ENCODE measurements around the gene CRYGB. TPM values are rescaled to one million over a fixed set of nuclear protein-coding genes. Genes with fewer than 3 reads are reported as not detected.
"Not testable (repeated sequence)": the region's sequence is repeated elsewhere in the genome, so short reads cannot be mapped to it uniquely, and the experiment has no call there.

Gene CRYGB
- total RNA-seq, 1 experiment from 2014 or later: 0.94 TPM

- no peaks in the 10 kb centered on the region for H3K36me3 ChIP-seq (replicated peaks; ENCODE audit: control insufficient read depth, insufficient read depth, low read length)
- H3K27me3 ChIP-seq (ENCODE audit: control insufficient read depth, insufficient read depth, low read length): no peaks in the 10 kb centered on the region
- no peak overlapping the region for H3K4me3 ChIP-seq (ENCODE audit: insufficient read depth, low read depth, low read length)
- peak; percentile 82 for DNase-seq
Observed at GRCh38 chr2:208112969-208113368, 33.0 kb downstream of the CRYGB start.

- H3K4me3 ChIP-seq (ENCODE audit: insufficient read depth, low read depth, low read length): peak overlapping the region; percentile 12
- H3K27me3 ChIP-seq (ENCODE audit: control insufficient read depth, insufficient read depth, low read length); H3K36me3 ChIP-seq (replicated peaks; ENCODE audit: control insufficient read depth, insufficient read depth, low read length): not testable (repeated sequence)
- peak; percentile 59 for DNase-seq
Observed at GRCh38 chr2:208112273-208112745, 33.6 kb downstream of the CRYGB start.

- H3K4me3 ChIP-seq (ENCODE audit: insufficient read depth, low read depth, low read length): no peak overlapping the region
- peak; percentile 35 for DNase-seq
- no peaks in the 10 kb centered on the region for H3K36me3 ChIP-seq (replicated peaks; ENCODE audit: control insufficient read depth, insufficient read depth, low read length)
- no peaks in the 10 kb centered on the region for H3K27me3 ChIP-seq (ENCODE audit: control insufficient read depth, insufficient read depth, low read length)
Observed at GRCh38 chr2:208103616-208104015, 42.3 kb downstream of the CRYGB start.

- no peak overlapping the region for H3K4me3 ChIP-seq (ENCODE audit: insufficient read depth, low read depth, low read length)
- no peaks in the 10 kb centered on the region for H3K27me3 ChIP-seq (ENCODE audit: control insufficient read depth, insufficient read depth, low read length)
- H3K36me3 ChIP-seq (replicated peaks; ENCODE audit: control insufficient read depth, insufficient read depth, low read length): no peaks in the 10 kb centered on the region
- DNase-seq: peak; percentile 46
Observed at GRCh38 chr2:208101716-208102631, 44.0 kb downstream of the CRYGB start.

GRCh38 chr2:208099682-208100470 lies 46.1 kb downstream of the CRYGB start:
- H3K4me3 ChIP-seq (ENCODE audit: insufficient read depth, low read depth, low read length): no peak overlapping the region
- no peaks in the 10 kb centered on the region for H3K27me3 ChIP-seq (ENCODE audit: control insufficient read depth, insufficient read depth, low read length)
- DNase-seq: no peak
- H3K36me3 ChIP-seq (replicated peaks; ENCODE audit: control insufficient read depth, insufficient read depth, low read length): no peaks in the 10 kb centered on the region

GRCh38 chr2:208098701-208099100 lies 47.3 kb downstream of the CRYGB start:
- not testable (repeated sequence) for DNase-seq; H3K36me3 ChIP-seq (replicated peaks; ENCODE audit: control insufficient read depth, insufficient read depth, low read length); H3K27me3 ChIP-seq (ENCODE audit: control insufficient read depth, insufficient read depth, low read length); H3K4me3 ChIP-seq (ENCODE audit: insufficient read depth, low read depth, low read length)

GRCh38 chr2:208098267-208098666 lies 47.7 kb downstream of the CRYGB start:
- DNase-seq: no peak
- H3K36me3 ChIP-seq (replicated peaks; ENCODE audit: control insufficient read depth, insufficient read depth, low read length): no peaks in the 10 kb centered on the region
- H3K27me3 ChIP-seq (ENCODE audit: control insufficient read depth, insufficient read depth, low read length): no peaks in the 10 kb centered on the region
- no peak overlapping the region for H3K4me3 ChIP-seq (ENCODE audit: insufficient read depth, low read depth, low read length)

- H3K36me3 ChIP-seq (replicated peaks; ENCODE audit: control insufficient read depth, insufficient read depth, low read length): no peaks in the 10 kb centered on the region
- H3K27me3 ChIP-seq (ENCODE audit: control insufficient read depth, insufficient read depth, low read length): no peaks in the 10 kb centered on the region
- DNase-seq: no peak
- H3K4me3 ChIP-seq (ENCODE audit: insufficient read depth, low read depth, low read length): no peak overlapping the region
Observed at GRCh38 chr2:208097801-208098200, 48.2 kb downstream of the CRYGB start.

GRCh38 chr2:208097313-208097712 lies 48.6 kb downstream of the CRYGB start:
- DNase-seq: no peak
- Histone ChIP-seq H3K27me3 (ENCODE audit: control insufficient read depth, insufficient read depth, low read length) (no peaks in the 10 kb centered on the region), H3K4me3 (ENCODE audit: insufficient read depth, low read depth, low read length) (no peak overlapping the region), H3K36me3 (replicated peaks; ENCODE audit: control insufficient read depth, insufficient read depth, low read length) (no peaks in the 10 kb centered on the region)

- H3K4me3 ChIP-seq (ENCODE audit: insufficient read depth, low read depth, low read length): no peak overlapping the region
- no peaks in the 10 kb centered on the region for H3K36me3 ChIP-seq (replicated peaks; ENCODE audit: control insufficient read depth, insufficient read depth, low read length)
- no peak for DNase-seq
- no peaks in the 10 kb centered on the region for H3K27me3 ChIP-seq (ENCODE audit: control insufficient read depth, insufficient read depth, low read length)
Observed at GRCh38 chr2:208096080-208096479, 49.9 kb downstream of the CRYGB start.

- no peaks in the 10 kb centered on the region for H3K27me3 ChIP-seq (ENCODE audit: control insufficient read depth, insufficient read depth, low read length)
- no peak for DNase-seq
- H3K4me3 ChIP-seq (ENCODE audit: insufficient read depth, low read depth, low read length): no peak overlapping the region
- no peaks in the 10 kb centered on the region for H3K36me3 ChIP-seq (replicated peaks; ENCODE audit: control insufficient read depth, insufficient read depth, low read length)
Observed at GRCh38 chr2:208093128-208093527, 52.8 kb downstream of the CRYGB start.

Other genes with a start within 250 kb of the CRYGB start
- gene PLEKHM3, start 120.6 kb downstream of the CRYGB start, total RNA-seq (2014; rRNA removed; shearing (Covaris generic)): 5.1 and 5.3 TPM in 2 replicates
- gene CRYGD, start 21.6 kb downstream of the CRYGB start, total RNA-seq (2014; rRNA removed; shearing (Covaris generic)): 5.2 and 5.5 TPM in 2 replicates
- not detected in 2 replicates for gene CRYGC, start 16.3 kb downstream of the CRYGB start, total RNA-seq (2014; rRNA removed; shearing (Covaris generic))
- gene CRYGA, start 17.4 kb upstream of the CRYGB start, total RNA-seq (2014; rRNA removed; shearing (Covaris generic)): not detected in 2 replicates
- gene C2orf80, start 43.9 kb upstream of the CRYGB start, total RNA-seq (2014; rRNA removed; shearing (Covaris generic)): 0.76 TPM in 1 of 2 replicates, not detected in the other
- 347 and 410 TPM in 2 replicates for gene IDH1, start 108.9 kb upstream of the CRYGB start, total RNA-seq (2014; rRNA removed; shearing (Covaris generic))
- 27.8 and 38.8 TPM in 2 replicates for gene PIKFYVE, start 120.1 kb upstream of the CRYGB start, total RNA-seq (2014; rRNA removed; shearing (Covaris generic))

Measured in H7 (cell line).